ENCODE results near the gene SEC63. TPM values are rescaled to one million over a fixed set of nuclear protein-coding genes. Genes with fewer than 3 reads are reported as not detected.
"Not testable (repeated sequence)": the region's sequence is repeated elsewhere in the genome, so short reads cannot be mapped to it uniquely, and the experiment has no call there.

Gene SEC63
- total and polyA plus RNA-seq, 2 experiments from 2014 or later, result 38.5 to 190 TPM

DNA sequence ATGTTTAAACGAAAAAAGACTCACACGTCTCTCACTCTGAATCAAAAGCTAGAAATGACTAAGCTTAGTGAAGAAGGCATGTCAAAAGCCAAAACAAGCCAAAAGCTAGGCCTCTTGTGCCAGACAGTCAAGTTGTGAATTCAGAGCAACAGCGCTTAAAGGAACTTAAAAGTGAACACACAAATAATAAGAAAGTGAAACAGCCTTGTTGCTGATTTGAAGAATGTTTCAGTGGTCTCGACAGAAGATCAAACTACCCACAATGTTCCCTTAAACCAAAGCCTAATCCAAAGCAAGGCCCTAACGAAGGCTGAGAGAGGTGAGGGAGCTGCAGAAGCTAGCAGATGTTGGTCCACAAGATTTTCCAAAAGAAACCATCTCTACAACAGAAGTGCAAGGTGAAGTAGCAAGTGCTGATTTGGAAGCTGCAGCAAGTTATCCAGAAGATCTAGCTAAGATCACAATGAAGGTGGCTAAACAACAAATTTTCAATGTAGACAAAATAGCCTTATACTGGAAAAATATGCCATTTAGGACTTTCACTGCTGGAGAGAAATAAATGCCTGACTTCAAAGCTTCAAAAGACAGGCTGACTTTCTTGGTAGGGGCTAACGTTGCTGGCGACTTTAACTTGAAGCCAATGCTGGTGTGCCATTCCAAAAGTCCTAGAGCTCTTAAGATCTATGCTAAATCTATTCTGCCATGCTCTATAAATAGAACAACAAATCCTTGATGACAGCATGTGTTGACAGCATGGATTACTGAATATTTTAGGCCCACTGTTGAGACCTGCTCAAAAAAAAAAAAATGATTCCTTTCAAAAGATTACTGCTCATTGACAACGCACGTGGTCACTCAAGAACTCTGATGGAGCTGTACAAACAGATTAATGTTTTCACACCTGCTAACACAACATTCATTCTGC lies 40.3 kb downstream of the SEC63 start:
- no peaks in the 10 kb centered on the region for H3K27me3 ChIP-seq (replicated peaks; ENCODE audit: insufficient read depth)
- no peak overlapping the region for H3K4me2 ChIP-seq (ENCODE audit: unreplicated experiment)
- H4K20me1 ChIP-seq (ENCODE audit: insufficient read depth), result peaks cover 5% of the 10 kb centered on the region; the same call in 1 of the 2 replicates
- H3K4me1 ChIP-seq (ENCODE audit: insufficient read depth), result no peaks in the 10 kb centered on the region
- H3K9me2 ChIP-seq (ENCODE audit: insufficient read depth), result no peaks in the 10 kb centered on the region
- no peaks in the 10 kb centered on the region for H3F3A ChIP-seq (ENCODE audit: insufficient read depth)
- DNase-seq, result no peak
- H3K36me3 ChIP-seq (ENCODE audit: low read depth), result peaks cover 55% of the 10 kb centered on the region
- H3K27ac ChIP-seq, result no peak overlapping the region
- WGBS, 2 experiments (ENCODE audit: low coverage in 1 of 2, low lambda C conversion rate in 2 of 2, missing lambda C conversion rate in 2 of 2), result 95 to 97% methylated on average over 9 of the region's 9 CpGs
- H3K4me3 ChIP-seq, result no peak overlapping the region
- no peaks in the 10 kb centered on the region for H3K9me3 ChIP-seq (ENCODE audit: low read depth)
- in situ Hi-C loops (cut with MboI), result no loop called here
- H2AFZ ChIP-seq, result no peak overlapping the region
- H3K9ac ChIP-seq, result no peak overlapping the region
- TF ChIP-seq EZH2 (IDR thresholded peaks at IDR 0.05; ENCODE audit: insufficient read depth, poor library complexity, severe bottlenecking) (no peak), EZH2phosphoT487 (IDR thresholded peaks at IDR 0.05; ENCODE audit: insufficient read depth, low read depth) (no peak)
- peaks cover 92% of the 10 kb centered on the region for H3K79me2 ChIP-seq (ENCODE audit: insufficient read depth)

DNA sequence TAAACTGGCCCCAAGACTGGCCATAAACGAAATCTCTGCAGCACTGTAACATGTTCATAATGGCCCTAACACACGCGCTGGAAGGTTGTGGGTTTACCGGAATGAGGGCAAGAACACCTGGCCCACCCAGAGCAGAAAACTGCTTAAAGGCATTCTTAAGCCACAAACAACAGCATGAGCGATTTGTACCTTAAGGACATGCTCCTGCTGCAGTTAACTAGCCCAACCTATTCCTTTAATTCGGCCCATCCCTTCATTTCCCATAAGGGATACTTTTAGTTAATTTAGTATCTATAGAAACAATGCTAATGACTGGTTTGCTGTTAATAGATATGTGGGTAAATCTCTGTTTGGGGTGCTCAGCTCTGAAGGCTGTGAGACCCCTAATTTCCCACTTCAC lies 41.0 kb downstream of the SEC63 start:
- in situ Hi-C loops (cut with MboI); H4K20me1 ChIP-seq (ENCODE audit: insufficient read depth); H2AFZ ChIP-seq; H3K9ac ChIP-seq; H3K27ac ChIP-seq; H3K9me3 ChIP-seq (ENCODE audit: low read depth); H3K9me2 ChIP-seq (ENCODE audit: insufficient read depth); H3K27me3 ChIP-seq (replicated peaks; ENCODE audit: insufficient read depth); H3K4me3 ChIP-seq; H3F3A ChIP-seq (ENCODE audit: insufficient read depth); H3K4me1 ChIP-seq (ENCODE audit: insufficient read depth); H3K4me2 ChIP-seq (ENCODE audit: unreplicated experiment); DNase-seq: not testable (repeated sequence)
- H3K79me2 ChIP-seq (ENCODE audit: insufficient read depth), result peaks cover 92% of the 10 kb centered on the region
- WGBS, 2 experiments (ENCODE audit: low coverage in 1 of 2, low lambda C conversion rate in 2 of 2, missing lambda C conversion rate in 2 of 2), result 98% methylated on average over 6 of the region's 6 CpGs
- H3K36me3 ChIP-seq (ENCODE audit: low read depth), result peaks cover 63% of the 10 kb centered on the region

DNA sequence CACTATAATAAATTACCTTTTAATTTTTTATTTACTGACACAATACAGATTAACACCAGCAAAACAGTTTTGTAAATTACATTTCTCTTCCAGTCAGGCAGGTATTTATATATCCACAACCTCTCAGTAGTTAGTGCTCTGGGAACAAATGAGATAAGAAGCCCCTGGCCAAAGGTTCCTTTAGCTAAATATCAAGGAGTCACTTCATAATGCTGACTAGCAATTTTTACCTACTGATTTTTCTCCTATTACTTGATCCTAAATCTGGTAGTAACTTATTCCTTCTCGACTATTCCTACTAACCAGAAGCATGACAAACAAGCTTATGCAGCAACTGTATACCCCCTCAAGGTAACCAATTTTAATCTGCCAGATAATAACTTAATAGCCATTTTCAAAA lies 46.3 kb downstream of the SEC63 start:
- H3K27ac ChIP-seq, result no peak overlapping the region
- peaks cover 69% of the 10 kb centered on the region for H3K36me3 ChIP-seq (ENCODE audit: low read depth)
- no peaks in the 10 kb centered on the region for H3F3A ChIP-seq (ENCODE audit: insufficient read depth)
- H3K4me2 ChIP-seq (ENCODE audit: unreplicated experiment), result no peak overlapping the region
- H4K20me1 ChIP-seq (ENCODE audit: insufficient read depth), result peaks cover 5% of the 10 kb centered on the region; the same call in 1 of the 2 replicates
- H3K9me2 ChIP-seq (ENCODE audit: insufficient read depth), result no peaks in the 10 kb centered on the region
- H3K79me2 ChIP-seq (ENCODE audit: insufficient read depth), result peaks cover 91% of the 10 kb centered on the region
- no peaks in the 10 kb centered on the region for H3K27me3 ChIP-seq (replicated peaks; ENCODE audit: insufficient read depth)
- H2AFZ ChIP-seq, result no peak overlapping the region
- 96 to 100% methylated on average over 1 of the region's 1 CpG for WGBS, 2 experiments (ENCODE audit: low coverage in 1 of 2, low lambda C conversion rate in 2 of 2, missing lambda C conversion rate in 2 of 2)
- no peak overlapping the region for H3K4me3 ChIP-seq
- no peak for DNase-seq
- H3K9me3 ChIP-seq (ENCODE audit: low read depth), result no peaks in the 10 kb centered on the region
- no peaks in the 10 kb centered on the region for H3K4me1 ChIP-seq (ENCODE audit: insufficient read depth)
- in situ Hi-C loops (cut with MboI), result no loop called here
- H3K9ac ChIP-seq, result no peak overlapping the region
- TF ChIP-seq EZH2phosphoT487 (IDR thresholded peaks at IDR 0.05; ENCODE audit: insufficient read depth, low read depth) (no peak), EZH2 (IDR thresholded peaks at IDR 0.05; ENCODE audit: insufficient read depth, poor library complexity, severe bottlenecking) (no peak)

DNA sequence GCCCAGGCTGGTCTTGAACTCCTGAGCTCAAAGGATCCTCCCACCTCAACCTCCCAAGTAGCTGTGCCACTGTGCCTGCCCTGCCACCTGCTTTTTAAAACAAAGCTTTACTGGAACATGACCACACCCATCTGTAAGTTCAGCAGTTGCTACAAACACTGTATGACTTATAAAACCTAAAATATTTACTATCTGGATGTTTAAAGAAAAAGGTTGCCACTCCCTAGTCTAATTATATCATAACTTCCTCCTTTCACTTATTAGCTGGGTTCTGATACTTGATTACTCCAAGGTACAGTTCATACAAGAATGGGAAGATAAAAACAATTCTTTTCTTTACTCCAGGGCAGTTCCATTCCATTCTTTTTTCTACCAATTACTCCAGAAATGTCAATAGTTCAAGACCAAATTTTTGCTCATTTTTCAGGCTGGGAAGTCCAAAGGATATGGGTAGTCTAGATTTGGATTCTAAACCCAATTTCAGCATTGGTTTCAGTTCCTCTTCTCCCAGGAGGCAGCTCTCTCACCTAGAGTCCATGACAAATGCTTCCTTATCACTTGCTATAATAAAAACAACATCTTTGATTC lies 63.1 kb downstream of the SEC63 start:
- in situ Hi-C loops (cut with MboI), result no loop called here

DNA sequence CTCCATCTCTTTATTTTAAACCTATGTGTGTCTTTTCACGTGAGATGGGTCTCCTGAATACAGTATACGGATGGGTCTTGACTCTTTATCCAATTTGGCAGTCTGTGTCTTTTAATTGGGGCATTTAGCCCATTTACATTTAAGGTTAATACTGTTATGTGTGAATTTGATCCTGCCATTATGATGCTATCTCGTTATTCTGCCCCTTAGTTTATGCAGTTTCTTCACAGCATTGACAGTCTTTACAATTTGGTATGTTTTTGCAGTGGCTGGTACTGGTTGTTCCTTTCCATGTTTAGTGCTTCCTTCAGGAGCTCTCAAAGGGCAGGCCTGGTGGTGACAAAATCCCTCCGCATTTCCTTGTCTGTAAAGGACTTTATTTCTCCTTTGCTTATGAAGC lies 67.6 kb downstream of the SEC63 start:
- H3K9me3 ChIP-seq (ENCODE audit: low read depth); H3K27ac ChIP-seq; H2AFZ ChIP-seq; in situ Hi-C loops (cut with MboI); H4K20me1 ChIP-seq (ENCODE audit: insufficient read depth); DNase-seq; H3K4me3 ChIP-seq; H3K27me3 ChIP-seq (replicated peaks; ENCODE audit: insufficient read depth); H3F3A ChIP-seq (ENCODE audit: insufficient read depth); H3K4me2 ChIP-seq (ENCODE audit: unreplicated experiment); H3K9ac ChIP-seq; H3K9me2 ChIP-seq (ENCODE audit: insufficient read depth); H3K4me1 ChIP-seq (ENCODE audit: insufficient read depth): not testable (repeated sequence)
- Histone ChIP-seq H3K79me2 (ENCODE audit: insufficient read depth) (peaks cover 52% of the 10 kb centered on the region), H3K36me3 (ENCODE audit: low read depth) (peaks cover 66% of the 10 kb centered on the region)
- 99 to 100% methylated on average over 4 of the region's 4 CpGs for WGBS, 2 experiments (ENCODE audit: low coverage in 1 of 2, low lambda C conversion rate in 2 of 2, missing lambda C conversion rate in 2 of 2)

More for the DNA sequence above, 63.1 kb downstream of the SEC63 start:
- no peak overlapping the region for H3K9ac ChIP-seq
- TF ChIP-seq EZH2phosphoT487 (IDR thresholded peaks at IDR 0.05; ENCODE audit: insufficient read depth, low read depth) (no peak), EZH2 (IDR thresholded peaks at IDR 0.05; ENCODE audit: insufficient read depth, poor library complexity, severe bottlenecking) (no peak)
- H3K9me3 ChIP-seq (ENCODE audit: low read depth), result no peaks in the 10 kb centered on the region
- DNase-seq, result peak; percentile 23
- peaks cover 85% of the 10 kb centered on the region for H3K36me3 ChIP-seq (ENCODE audit: low read depth)
- no peaks in the 10 kb centered on the region for H3F3A ChIP-seq (ENCODE audit: insufficient read depth)
- H3K4me3 ChIP-seq, result no peak overlapping the region
- no peak overlapping the region for H2AFZ ChIP-seq
- no peaks in the 10 kb centered on the region for H3K27me3 ChIP-seq (replicated peaks; ENCODE audit: insufficient read depth)
- H4K20me1 ChIP-seq (ENCODE audit: insufficient read depth), result no peaks in the 10 kb centered on the region
- no peaks in the 10 kb centered on the region for H3K4me1 ChIP-seq (ENCODE audit: insufficient read depth)
- peaks cover 35% of the 10 kb centered on the region for H3K79me2 ChIP-seq (ENCODE audit: insufficient read depth)
- H3K4me2 ChIP-seq (ENCODE audit: unreplicated experiment), result no peak overlapping the region
- no peaks in the 10 kb centered on the region for H3K9me2 ChIP-seq (ENCODE audit: insufficient read depth)
- H3K27ac ChIP-seq, result no peak overlapping the region

DNA sequence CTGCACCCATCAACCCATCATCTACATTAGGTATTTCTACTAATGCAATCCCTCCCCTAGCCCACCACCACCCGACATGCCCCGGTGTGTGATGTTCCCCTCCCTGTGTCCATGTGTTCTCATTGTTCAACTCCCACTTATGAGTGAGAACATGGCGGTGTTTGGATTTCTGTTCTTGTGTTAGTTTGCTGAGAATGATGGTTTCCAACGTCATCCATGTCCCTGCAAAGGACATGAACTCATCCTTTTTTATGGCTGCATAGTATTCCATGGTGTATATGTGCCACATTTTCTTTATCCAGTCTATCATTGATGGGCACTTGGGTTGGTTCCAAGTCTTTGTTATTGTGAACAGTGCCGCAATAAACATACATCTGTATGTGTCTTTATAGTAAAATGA lies 72.1 kb downstream of the SEC63 start:
- H3K27ac ChIP-seq; H3K9me2 ChIP-seq (ENCODE audit: insufficient read depth); in situ Hi-C loops (cut with MboI); H3K4me3 ChIP-seq; H3F3A ChIP-seq (ENCODE audit: insufficient read depth); H2AFZ ChIP-seq; H3K4me2 ChIP-seq (ENCODE audit: unreplicated experiment); H3K9ac ChIP-seq; H4K20me1 ChIP-seq (ENCODE audit: insufficient read depth); H3K27me3 ChIP-seq (replicated peaks; ENCODE audit: insufficient read depth); H3K9me3 ChIP-seq (ENCODE audit: low read depth); H3K4me1 ChIP-seq (ENCODE audit: insufficient read depth); DNase-seq: not testable (repeated sequence)
- Histone ChIP-seq H3K36me3 (ENCODE audit: low read depth) (peaks cover 49% of the 10 kb centered on the region), H3K79me2 (ENCODE audit: insufficient read depth) (peaks cover 60% of the 10 kb centered on the region)
- 98 to 99% methylated on average over 5 of the region's 5 CpGs for WGBS, 2 experiments (ENCODE audit: low coverage in 1 of 2, low lambda C conversion rate in 2 of 2, missing lambda C conversion rate in 2 of 2)
